M059J (cell line): ENCODE results near the gene OR6N2. TPM values are rescaled to one million over a fixed set of nuclear protein-coding genes. Genes with fewer than 3 reads are reported as not detected.
A peak's percentile ranks its signal among the peaks of the same experiment; 100 is the strongest.

Experiments used
- DNase-seq: peaks from one replicate; pipeline ENCODE4 v3.0.0-alpha.2; 2012; ENCODE audit warnings: low read depth
- total RNA-seq: library from RNA; depleted of rRNA; stranded (reverse); fragments of >200 nt; shearing (Covaris generic); gene quantifications from 2 replicates; pipeline ENCODE4 v1.2.3, GENCODE V29; 2014; rRNA removed

OR6N2 gene
- not detected in 2 replicates for total RNA-seq

DNA sequence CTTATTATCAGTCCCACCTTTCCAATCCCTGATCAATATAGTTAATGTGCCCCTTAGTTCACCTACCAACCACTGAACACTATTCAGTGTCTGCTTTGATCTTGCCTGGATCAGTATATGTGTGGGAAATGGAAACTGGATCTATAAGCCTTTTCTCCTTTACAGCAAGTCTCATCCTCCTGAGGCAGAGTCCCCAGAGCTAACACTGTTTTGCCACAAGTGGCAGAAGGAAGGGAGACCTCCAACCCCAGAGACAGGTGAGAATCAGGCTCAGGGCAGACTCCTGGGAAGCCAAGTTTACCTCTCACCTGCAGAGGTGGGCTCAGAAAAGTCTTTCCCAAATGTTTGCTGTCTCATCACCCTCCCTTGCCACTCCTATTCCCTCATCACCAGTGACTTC lies at the start of gene OR6N2:
Gene OR6N2, minus strand, starts transcription at position 101 of the 400 bp plus-strand sequence. CDS start 3,569 bp downstream, outside the sequence.
- no peak for DNase-seq

DNA sequence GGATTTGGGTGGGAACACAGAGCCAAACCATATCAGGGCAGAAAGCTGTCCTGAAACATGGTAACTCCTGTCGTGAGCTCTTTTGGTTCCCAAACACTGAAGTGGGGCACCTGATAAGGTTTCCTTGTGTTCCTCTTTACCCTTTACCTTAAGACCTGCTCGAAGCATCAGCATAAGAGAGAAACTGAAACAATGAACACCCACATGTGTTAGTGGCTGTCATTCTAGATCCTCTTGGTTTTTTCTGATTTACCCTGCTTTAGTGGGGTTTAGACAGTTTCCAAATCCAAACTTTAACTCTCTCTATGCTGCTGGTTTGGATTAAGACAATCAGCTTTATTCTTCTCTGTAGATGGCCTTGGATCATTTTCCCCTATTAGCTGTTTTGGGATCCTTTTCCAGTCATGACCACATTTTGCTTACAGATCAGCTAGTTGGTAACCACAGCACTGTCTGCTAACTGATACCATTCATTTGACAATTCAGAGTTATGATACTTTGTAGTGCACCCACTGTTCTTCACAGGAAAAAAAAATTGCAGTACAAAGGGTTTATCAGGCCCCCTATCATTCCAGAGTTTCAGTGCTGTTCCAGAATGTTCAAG lies 49.2 kb upstream of the OR6N2 start:
- DNase-seq: no peak

DNA sequence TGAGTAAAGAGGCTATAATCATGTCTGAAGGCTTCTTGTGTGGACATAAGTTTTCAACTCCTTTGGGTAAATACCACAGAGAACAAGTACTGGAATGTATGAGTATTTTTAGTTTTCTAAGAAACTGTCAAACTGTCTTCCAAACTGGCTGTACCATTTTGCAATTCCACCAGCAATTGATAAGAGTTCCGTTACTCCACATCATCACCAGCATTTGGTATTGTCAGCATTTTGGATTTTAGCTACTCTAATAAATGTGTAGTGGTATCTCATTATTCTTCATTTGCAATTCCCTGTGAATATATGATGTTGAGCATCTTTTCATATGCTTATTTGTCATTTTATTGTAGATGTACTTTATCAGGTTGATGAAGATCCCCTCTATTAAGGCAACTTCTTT lies 40.7 kb upstream of the OR6N2 start:
- DNase-seq: no peak

GRCh38 chr1:158819461-158820443 lies 38.7 kb upstream of the OR6N2 start:
- peak; percentile 3 for DNase-seq

DNA sequence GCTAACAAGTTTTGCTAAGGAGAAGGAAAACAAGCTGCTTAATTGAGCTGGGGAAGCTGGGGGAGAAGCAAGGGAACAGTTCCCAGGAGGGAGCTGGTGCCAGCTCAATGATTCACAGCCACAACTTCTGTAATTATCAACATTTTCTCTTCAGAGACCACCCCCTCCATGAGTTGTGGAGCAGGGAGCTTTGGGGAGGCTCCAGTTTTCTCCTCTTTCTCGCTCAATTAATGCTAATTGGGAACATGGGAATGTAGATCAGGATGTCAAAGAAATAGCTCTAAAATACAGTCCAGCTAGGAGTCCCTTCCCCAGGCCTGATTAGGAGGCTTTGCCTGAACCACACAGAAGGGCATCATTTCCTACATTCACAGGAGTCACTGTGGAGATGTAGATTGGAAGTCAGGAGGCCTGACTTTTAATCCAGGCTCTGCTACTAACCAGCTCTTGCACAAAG lies 38.0 kb upstream of the OR6N2 start:
- DNase-seq: no peak

DNA sequence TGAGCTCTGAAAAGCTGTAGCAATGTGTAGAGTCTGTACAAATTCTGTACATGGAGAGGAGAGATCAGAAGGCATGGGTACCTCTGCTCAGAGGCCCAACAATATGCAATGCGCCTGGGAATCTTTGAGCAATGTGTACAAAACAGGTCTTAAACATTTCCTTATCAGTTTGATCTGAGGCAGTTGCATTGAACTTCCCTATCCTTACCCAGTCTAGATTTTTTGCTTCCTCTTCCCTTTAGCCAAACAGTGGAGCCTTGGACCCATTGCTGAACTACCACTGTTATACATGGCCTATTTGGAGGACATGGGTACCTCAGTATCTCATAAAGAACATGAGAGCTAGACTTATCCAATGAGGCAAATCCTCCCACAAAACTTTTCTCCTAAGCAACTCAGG lies 37.6 kb upstream of the OR6N2 start:
- no peak for DNase-seq

GRCh38 chr1:158814970-158815369 lies 34.0 kb upstream of the OR6N2 start:
- DNase-seq: no peak

DNA sequence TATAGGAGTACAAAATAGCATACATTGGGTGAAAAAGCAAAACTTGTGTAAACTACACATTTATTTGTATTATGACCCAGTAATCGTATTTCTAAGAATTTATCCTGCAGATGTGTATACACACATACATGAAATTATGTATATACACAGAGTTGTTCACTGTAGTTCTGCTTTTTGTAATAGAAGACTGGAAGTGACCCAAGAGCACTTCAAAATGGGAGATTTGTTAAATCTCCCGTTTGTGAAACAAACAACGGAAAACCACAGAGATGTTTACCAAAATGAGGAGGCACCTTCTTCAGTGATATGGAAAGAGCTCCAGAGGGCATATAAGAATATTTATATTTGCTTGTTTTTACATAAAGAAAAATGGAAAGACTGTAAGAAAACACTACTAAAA lies 32.2 kb upstream of the OR6N2 start:
- no peak for DNase-seq

DNA sequence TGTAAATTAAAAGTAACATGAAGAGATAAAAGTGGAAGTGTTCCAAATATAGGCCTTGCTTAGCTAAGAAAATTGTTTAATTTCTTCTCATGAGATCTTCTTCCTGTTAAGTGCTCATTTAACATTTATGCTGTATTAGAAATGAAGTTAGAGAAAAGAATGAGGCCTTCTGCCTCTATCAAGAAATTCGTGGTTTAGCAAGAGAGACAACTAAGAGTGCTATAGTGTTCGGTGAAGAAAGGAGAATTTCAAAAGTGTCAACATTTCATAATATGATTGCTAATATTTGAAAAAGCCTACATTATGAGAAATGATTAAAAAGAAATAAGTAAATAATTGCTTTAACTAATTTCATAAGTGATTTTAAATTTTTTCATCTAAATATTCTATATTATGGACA lies 31.3 kb upstream of the OR6N2 start:
- no peak for DNase-seq

DNA sequence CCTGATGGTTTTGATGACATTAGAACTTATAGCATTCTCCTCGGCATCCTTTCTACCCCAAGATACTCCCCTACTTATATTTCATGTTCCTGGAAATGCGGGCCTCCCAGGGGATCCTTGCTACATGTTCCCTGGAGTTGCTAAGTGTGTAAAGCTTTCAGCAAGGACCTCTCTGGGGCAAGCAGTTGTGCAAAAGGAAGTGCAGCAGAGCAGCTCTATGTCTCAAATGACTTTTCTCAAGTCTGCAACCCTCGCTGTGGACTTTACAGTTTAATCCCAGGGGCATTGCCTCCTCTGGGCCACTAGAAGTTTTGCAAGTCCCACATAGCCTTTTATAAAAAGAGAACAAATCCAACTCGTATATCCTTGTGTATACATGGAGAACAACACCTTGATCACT lies 29.3 kb upstream of the OR6N2 start:
- DNase-seq: no peak

- DNase-seq: no peak
Observed at GRCh38 chr1:158809862-158810261, 28.9 kb upstream of the OR6N2 start.

GRCh38 chr1:158809256-158809655 lies 28.3 kb upstream of the OR6N2 start:
- no peak for DNase-seq

DNA sequence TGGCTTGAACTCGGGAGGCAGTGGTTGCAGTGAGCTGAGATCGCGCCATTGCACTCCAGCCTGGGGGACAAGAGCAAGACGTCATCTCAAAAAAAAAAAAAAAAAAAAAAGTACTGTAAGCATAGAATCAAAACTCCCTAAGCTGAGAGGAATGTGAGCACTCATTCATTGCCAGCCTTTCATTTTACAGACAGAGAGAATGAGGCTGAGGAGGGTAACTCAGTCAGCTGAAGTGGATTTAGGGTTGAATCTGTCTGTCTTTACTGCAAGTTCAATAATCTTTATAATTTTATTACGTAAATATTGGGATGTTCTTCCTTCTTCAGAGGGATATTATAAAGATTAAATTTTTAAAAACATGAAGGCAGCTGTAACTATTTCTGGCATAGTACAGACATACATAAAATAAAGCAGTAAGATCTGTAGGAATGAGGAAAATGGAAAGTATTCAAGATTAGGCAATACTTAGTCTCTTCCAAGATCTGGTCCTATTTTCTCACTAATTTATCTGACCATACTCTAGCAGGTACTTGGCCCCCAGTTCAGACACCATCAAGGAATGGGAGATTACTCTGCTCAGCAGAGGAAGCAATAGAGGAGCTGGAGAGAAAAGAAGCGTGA lies 26.0 kb upstream of the OR6N2 start:
- DNase-seq: no peak

DNA sequence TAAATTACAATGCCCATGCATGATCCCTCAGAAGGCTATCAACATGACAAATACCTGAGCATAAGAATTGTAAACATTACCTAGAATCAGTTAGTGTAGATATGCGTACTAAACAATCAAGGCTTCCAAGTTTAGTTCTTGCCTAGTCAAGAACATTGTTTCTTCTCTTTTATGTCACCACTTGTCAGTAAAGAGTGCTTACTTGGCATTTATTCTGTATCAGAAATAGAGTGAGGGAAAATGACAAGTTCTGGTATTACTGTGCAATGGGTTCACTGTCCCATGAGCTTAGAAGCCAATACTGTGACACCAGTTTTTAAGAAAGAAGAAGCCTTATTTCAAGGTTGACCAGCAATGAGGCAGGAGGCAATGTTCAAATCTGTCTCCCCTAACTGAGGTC lies 22.7 kb upstream of the OR6N2 start:
- DNase-seq: no peak

DNA sequence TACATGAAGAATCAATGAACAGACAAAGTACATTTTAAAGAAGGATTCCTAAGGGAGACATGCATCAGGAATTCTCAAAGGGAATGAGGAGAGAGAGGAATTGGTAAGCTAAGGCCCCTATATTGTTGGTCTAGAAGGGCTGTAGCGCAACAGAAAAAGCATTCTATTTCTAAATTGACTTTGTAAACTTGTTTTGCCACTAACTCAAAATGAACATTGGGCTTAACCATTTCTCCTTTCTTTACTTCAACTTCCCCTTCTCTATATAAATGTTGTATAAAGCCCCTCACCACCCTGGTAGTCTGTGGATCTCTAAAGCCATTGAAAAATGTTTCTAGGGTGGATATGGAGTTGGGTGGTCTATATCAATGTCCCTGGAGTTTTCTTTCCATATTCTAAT lies 20.4 kb upstream of the OR6N2 start:
- DNase-seq: no peak

DNA sequence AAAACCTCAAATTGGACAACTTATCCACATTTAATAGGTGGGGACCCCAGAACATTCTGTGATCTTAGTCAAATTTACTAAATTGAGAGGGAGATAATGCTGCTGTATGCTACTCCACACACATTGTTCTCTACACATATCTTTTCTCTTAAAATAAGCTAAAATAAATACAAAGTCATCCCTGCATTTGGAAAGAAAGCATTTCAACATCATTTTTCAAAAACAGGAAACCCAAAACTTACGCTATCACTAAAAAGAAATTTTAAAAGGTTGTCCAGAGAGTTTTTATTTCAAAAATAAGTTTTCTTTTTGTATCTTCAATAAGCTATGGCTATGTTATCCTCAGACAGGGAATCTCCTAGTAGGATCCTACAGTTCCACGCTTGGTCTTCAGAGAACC lies 19.5 kb upstream of the OR6N2 start:
- no peak for DNase-seq

DNA sequence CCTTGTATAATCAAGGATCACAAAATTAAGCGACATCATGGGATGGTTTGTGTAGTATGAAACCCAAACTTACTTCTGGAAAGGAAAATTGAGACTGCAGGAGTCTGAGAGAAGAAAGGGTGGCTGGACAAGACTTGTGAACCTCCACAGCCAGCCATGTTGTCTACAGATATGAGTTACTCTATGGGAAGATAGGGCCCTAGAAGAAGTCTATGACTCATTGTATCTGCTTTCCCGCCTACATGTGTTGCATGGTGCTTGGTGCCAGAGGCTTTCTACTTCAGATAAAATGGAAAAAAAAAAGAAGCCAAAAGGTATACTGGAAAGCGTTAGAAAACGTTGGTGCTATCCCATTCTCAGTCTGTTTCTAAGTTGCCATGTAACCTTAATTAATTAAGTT lies 18.7 kb upstream of the OR6N2 start:
- no peak for DNase-seq

GRCh38 chr1:158798531-158798930 lies 17.5 kb upstream of the OR6N2 start:
- no peak for DNase-seq

DNA sequence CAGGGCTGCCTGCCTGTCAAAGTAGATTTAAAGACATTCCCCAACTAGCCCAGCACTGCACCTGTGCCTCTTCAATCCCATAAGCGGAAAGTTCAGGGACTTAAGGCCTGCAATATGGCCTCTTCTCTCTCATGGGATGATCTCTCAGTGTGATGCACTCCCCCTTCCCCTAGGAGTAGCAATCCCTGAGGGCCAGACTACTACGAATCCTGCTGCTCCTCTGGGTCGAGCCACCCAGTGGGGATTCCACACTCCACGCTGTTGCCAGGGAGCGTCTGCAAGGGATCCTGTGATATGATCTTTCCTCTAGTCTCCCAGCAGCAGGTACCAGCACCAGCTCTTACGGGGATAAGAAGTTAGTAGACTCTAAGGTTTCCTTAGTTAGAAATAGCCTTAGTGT lies 13.2 kb upstream of the OR6N2 start:
- no peak for DNase-seq

DNA sequence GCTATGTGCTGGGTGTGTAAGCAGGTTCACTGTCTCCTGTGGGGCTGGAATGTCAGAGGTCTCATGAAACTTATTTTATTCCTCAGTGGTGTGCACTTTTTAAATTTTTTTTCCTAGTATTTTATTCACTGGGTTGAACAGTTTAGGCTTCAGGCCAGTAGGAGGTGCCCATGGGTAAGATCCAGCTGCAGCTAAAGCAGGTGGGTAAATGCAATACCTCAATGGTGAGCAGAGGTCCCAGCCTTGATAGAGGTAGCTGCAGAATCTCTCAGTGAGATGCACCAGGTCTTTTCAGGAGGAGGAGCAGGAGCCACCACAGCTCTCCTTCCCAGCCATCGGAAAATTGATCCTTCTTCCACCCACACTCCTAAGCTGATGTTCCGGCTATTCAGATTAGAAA lies 12.6 kb upstream of the OR6N2 start:
- no peak for DNase-seq

DNA sequence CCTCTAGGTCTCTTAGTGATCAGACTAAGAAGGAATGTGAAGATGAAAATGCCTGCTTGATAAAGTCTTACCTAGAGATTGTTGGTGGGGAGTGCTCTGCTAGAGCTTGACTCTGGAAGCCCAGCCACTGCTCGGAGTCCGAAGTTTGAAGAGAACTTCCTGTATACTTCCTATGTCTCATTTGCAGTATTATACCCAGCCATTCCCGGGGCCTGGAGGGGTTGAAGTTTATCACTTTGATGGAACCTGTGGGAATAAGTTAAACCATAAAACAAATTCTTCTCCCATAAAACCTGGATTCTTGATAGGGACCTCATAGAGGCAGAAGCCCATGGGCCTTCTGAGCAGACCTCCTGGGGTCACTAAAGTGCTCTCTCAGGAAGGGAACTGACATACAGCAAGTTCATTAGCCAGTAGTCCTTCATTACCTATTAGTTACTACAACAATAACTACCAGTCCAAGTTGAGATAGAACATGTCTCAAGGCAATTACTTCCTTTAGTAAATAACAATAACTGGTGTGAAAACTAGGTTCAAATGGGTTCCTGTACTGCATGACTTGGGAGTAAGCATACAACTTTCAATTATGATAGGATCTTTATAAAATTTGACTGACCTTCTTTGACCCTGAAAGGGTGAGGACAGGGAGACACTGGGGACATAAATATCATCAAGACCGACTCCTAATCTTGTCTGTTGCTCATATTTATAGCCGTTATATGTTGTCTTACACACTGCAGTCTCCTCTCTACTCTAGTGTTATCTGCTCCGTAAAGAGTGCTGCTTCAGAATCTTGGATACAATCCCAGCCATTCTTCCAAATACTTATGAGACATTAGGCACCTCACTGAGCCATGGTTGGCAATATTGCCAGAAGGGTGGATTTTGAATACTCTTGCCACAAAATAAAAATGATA lies 8.8 kb downstream of the OR6N2 start, which contains the start of gene OR6N1:
Gene OR6N1, minus strand, starts transcription at position 246 of the 917 bp plus-strand sequence. CDS start 5,513 bp downstream, outside the sequence.
- no peak for DNase-seq
